Stimulated activated CD4-positive, alpha-beta T cell treated with anti-CD3 and anti-CD28 coated beads, Interleukin-12 subunit alpha, Interleukin-12 subunit beta, amount 100 ng/mL, for 48 hours (primary cell): ENCODE results near the gene SCN2B.
A peak's percentile ranks its signal among the peaks of the same experiment; 100 is the strongest.

Experiments used
- DNase-seq, 3 donors: peaks; one replicate each; pipeline ENCODE4 v3.0.0-alpha.2; 2020; ENCODE audit warnings: low read depth in 2 of 3, low spot score in 1 of 3

Gene SCN2B, protein sequence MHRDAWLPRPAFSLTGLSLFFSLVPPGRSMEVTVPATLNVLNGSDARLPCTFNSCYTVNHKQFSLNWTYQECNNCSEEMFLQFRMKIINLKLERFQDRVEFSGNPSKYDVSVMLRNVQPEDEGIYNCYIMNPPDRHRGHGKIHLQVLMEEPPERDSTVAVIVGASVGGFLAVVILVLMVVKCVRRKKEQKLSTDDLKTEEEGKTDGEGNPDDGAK

DNA sequence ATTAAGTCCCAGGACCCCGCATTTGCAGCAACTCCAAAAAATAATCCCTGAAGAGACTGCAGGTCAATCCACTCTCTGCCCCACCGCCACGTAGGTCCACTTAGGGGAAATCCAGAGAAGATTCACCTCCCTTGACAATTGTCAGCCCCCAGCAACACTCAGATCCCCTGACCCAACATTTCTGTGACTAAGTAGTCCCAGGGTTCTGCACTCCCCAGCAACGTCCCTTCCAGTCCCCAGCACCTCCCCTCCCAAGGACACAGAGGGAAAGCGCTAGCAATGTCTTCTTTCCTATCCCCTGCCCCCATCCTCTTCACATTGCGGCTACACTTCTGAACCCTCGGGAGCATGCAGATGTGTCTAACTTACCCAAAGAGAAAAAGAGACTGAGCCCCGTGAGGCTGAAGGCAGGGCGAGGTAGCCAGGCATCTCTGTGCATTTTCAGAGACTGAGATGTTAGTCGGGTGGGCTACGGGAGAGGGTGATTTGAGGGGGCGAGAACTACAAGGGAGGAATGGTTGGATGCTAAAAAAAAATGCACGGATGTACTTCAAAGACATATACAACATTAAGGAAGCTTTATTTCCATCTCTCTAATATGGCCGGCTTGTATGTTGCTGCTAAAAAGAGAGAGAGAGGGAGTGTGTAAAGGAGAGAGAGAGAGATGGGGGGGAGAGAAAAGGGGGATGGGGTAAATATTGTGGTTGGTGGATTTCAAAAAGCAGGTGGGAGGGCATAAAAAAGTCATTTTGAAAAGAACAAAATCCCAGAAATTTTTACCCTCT lies at the start of gene SCN2B:
SCN2B (minus strand) TSS at position 647 of the 785 bp plus-strand sequence; CDS start at position 439, 208 bp downstream.
- DNase-seq: no peak

DNA sequence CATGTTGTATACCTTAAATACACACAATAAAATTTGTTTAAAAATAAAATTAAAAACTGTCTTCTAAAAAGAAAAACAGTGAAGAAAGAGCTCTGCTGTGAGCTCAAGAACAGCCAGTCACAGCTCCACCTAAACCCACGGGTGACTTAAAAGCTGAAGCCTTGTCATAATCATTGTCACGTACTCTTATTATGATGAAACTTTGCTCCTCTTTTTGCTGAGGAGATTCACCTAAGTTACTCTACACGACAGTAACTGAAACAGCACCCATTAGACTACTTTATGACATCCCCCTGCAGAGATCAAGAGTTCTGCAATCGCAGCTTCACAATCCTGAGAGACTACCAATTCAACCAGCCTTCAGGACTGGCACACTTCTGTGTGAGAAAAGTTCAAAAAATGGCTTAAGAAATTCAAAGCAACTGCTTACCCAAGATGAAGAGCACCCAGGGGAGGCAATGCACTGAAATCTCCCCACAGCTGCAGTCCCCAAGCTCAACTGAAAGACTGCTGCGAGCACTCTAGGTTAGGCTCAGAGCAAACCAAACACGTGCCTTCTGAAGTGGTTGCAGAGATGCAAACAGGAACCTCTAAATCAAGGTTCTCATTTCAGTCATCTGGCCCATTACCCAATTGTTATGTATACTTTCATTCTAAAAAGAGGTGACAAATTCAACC lies 48.2 kb upstream of the SCN2B start, which contains the start of gene JAML:
JAML (minus strand) TSS at position 501 of the 678 bp plus-strand sequence. CDS start 10,145 bp downstream, outside the sequence.
- DNase-seq: peak in 2 of 3 donors; percentile 40 to 53

DNA sequence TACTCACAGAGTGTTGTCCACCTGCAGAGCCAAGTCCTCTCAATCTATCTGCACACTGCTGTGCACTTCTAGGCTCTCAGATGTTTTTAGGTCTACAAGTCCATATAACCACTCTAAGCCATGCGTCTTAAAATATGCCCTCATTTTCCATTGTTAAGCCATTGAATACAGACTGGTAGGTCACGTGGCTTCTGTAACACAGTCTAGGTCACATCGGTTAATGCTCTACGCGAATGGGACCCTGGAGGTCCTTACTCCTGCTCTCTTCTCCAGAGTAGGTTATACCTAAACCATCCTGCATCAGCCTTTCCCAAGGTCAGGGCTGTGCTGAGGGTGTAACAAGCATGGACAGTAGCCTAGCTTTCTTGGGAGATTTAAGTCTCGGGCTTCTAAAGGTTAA lies 47.6 kb upstream of the SCN2B start:
- DNase-seq: no peak

DNA sequence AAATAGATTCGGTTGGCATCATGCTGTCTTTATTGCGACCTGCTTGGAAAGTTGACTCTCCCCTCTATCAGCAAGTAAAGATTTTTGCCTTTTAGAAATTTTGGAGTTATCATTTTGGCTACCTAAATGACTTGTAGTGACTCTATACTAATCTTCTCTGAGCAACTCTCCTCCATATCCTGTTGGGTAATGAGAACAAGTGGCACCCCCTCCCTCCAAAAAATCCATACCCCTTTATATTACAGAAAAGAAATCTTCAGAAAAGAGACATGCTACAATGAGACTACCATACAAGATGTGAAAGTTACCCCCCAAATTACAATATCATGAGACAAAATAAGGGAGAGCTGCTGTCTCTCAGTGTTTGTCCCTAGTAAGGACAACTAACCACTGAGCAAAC lies 47.1 kb upstream of the SCN2B start:
- no peak for DNase-seq

DNA sequence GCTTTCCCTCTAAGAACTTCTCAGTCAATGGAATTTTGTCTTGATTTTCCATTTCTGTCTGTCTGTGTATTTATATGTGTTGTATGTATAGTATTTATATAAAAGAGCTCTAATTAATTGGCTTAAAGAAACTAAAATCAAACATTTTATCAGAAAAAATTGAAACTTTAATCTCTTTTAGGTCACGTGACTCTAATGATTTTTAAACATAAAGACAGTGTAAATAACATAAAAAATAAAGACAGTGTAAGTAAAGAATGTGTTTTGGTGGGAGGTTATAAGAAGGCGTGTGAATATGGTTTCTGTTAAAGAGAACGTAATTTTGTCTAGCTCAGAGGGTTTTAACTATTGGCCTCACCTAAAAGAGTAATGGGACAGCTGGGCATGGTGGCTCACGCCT lies 46.0 kb upstream of the SCN2B start:
- no peak for DNase-seq

DNA sequence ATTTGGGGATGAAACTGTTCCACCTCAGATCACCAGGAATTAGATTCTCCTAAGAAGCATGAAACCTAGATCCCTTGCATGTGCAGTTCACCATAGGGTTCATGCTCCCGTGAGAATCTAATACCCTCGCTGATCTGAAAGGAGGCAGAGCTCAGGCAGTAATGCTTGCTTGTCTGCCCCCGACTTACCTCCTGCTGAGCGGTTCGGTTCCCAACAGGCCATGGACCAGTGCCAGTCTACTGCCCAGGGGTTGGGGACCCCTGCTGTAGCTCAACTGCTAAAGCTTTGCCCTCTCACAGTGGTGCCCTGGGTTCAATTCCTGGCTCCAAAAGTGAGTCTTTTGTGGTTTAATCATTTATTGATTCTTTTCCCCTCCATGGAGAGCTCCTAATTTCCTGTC lies 45.0 kb upstream of the SCN2B start:
- DNase-seq: no peak

DNA sequence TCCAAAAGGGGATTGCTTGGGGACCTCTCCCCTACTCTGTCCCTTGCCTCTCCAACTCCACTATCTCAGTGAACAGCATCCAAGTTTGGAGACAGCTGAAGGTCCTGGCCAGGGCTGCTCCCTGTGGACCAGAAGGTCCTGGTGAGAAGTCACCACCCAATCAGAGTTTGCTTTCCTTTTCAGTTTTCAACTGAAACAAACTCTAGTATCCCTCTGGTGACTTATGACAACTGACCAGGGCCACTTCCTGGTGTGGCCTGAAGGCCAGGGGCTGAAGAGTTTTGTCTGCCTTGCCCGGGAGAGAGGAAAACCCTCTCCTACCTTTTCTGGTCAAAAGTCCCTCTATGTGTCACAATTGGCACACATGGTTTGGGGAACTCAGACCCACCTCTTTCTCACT lies 43.3 kb upstream of the SCN2B start:
- DNase-seq: no peak

DNA sequence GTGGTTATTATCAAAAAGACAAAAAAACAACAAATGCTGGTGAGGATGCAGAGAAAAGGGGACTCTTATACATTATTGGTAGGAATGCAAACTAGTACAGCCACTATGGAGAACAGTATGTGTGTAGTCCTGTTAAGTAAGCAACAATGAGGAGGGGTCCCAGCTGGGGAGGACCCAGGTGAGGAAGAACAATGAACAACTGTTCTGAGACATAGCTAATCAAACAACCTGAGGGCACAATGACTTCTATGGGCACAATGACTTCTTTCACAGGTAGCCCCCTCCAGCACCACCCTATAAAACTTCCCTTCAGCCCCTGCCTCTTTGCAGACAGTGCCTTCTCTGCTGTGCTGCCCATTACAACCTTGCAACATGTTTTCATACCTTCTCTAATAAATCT lies 42.8 kb upstream of the SCN2B start:
- DNase-seq: no peak

DNA sequence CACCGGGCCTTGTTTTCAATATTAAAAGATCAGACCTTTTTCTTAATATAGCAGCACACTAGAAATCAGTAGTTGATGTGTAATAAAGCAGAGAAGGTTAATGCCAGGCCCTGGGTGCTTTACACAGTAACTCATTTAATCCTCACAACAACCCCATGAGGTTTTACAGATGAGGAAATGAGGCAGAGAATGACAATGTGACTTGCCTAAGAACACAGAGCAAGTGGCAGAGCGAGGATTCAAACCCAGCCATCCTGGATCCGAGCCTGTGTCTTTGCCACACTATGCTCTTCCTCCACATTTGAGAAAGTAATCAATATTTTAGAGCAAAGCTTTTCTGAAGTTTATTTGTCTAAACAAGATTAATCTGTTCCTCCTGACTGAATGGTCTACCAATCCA lies 41.1 kb upstream of the SCN2B start:
- no peak for DNase-seq

DNA sequence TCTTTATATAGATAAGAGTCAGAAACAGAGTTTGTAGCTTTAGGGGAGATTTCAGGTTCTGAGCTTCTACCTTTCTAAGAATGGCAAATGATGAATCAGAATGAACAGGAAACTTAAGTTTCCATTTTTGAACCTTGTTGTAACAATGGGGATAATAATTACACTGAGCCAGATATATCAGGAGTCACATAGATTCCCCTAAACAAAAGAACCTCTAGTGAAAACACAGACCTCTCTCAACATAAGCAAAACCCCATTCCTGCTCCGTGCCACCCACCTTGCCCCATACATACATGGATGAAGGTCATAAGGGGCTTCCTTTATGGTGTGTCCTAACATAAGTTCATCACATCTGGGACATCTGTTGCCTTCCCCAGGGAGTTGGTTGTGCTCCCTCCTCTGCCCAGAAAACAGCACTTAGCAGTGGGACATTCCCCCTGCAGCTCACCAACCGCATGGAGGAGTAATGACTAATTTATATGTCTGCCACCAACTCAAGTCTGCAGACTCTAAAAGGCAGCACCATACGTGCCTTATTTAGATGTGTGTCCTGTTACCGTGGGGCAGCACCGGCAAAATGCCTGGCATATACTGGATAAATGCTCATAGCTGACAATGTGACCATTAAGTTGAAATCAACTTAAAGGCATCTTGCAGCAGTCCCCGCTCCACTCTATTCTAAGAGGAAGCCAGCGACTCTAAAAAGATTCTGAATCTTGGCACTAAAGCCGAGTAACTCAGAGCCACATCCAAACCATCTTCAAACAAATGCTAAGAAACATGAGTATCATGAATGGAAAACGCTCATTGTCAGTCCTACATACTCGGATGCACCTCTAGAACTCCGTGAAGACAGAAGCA lies 40.4 kb upstream of the SCN2B start:
- DNase-seq: peak in 2 of 3 donors; percentile 39 to 52

DNA sequence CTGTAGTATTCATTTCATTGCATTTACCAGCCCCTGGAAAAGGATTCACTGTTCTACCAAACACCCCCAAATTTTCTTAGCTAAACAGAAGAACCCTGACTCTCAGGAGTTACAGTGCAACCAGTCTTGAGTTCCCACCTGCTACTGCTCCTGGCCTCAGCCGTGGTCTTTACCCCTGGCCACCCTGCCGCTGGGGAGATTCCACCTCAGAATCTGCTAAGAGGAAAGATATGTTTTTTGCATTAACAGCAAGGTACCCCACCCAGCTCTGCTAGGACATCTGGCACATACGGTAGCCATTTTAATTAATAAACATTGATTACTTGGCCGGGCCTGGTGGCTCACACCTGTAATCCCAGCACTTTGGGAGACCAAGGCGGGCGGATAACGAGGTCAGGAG lies 39.3 kb upstream of the SCN2B start:
- no peak for DNase-seq

DNA sequence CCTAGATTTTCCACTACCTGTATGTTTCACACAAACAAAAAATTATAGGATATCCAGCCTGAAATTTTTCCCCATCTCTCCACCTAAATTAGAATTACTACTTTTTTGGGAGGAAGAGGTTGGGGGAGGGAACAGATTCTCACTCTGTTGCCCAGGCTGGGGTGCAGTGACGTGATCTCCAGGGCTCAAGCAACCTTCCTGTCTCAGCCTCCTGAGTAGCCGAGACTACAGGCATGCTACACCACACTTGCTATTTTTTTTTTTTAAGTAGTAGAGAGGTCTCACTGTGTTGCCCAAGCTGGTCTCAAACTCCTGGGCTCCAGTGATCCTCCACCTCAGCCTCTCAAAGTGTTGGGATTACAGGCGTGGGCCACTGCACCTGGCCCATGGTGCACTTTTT lies 38.8 kb upstream of the SCN2B start:
- DNase-seq: no peak

DNA sequence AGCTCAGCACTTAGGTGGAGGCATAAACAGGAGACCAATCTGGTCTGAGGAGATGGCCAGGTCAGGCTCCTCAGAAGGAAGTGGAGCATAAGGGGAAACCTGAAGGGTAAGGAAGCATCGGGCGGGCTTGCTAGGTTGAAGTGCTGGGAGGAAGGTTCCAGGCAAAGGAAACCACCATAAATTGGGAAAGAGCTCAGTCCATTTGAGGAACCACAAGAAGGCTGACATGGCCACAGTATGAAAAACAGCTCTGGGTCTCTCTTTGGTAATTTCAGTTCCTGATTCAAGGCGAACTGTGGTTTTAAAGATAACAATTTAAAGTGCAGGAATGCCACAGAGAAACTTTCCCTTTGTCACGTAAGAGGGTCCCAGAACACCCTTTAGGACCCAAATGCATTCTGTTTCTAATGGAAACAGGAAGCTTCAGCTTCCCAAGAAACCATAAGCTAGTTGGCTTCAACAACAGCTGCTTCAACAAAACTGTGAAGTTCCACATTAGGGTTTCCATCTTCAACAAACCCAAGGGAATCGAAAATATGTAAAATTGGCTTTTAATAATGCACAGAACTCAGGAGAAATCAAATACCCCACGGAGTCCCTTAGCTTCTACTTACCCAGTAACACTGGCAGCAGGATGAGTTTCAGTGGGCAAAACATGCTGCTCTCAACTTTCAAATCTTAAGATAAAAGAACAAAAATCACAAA lies 37.9 kb upstream of the SCN2B start:
- DNase-seq: no peak

DNA sequence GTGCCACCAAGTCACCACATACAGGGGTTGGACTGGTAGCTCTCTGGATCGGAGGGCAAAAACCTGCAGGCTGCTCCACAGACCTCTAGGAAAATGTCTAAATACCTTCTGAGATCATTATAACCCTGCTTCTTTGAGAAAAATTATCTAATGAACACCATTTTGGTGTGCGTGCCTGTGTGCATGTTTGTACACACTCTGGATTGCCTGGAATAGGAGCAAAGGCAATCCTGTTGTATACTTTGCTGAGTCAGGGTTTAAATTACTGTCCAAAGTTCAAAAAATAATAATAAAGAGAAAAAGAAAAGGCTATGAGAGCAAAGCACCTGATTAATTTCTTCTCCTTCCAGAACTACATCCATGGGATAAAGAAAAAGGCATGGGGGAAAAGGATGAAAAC lies 37.3 kb upstream of the SCN2B start:
- DNase-seq: no peak

DNA sequence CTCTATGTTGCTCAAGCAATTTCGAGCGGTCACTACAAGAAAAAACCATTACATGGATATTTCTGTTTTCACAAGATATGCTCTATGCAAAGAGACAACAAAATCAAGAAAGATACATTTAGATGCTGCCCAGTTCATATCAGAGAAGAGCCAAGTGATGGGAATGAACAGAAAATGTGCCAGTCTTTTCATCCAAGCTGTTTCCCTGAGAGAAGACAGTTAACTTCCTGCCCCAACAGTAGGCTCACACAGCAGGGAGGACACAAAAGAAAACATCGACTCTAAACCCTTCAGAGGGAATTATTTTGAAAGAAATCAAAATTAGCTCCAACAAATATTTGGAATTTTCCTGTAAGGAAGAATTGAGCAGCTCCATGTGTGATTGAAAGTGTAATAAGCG lies 36.8 kb upstream of the SCN2B start:
- DNase-seq: no peak

DNA sequence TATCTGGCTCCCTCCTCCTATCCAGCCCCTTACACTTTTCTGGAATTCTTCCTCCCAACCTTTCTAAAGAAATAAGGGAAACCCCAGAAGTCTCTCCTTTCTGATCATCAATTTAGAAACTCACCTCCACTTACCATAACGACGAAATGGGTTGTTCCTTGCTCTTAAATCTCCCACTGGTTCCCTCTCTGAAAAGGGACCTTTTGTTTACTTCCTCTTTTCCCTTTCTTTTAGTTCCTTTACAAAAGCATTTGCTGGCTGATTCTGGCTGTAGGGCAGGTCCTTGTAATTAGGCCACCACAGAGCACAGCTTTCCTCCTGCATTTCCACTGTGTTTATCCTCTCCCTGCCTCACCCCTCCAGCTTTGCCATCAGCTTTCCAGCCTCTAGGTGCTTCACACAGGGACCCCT lies 36.3 kb upstream of the SCN2B start:
- no peak for DNase-seq

DNA sequence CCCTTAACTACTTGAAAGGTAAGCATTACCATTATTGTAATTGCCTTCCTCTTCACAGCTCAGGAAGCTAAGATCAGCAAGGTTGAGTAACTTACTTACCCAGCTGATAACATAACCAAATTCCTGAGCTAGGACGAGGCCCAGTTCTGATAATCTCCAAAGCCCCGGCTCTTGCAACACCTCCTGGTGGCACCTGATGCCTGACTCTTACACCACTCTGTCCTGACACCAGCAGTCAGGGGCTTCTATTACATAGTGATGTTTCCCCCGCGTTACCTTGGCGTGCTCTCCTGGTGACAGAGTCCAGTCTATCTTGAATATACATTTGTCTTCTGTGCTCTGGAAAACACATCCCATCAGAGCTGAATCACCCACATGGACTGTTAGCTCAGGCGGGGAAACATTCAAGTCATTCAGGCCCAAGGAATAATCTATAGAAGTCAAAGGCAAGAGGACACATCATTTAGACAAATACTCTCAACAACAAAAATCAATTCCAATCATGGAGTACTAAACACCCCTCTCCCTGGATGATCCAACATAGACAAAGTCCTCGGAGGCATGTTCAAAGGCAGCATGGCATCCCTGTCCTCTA lies 35.8 kb upstream of the SCN2B start:
- no peak for DNase-seq

DNA sequence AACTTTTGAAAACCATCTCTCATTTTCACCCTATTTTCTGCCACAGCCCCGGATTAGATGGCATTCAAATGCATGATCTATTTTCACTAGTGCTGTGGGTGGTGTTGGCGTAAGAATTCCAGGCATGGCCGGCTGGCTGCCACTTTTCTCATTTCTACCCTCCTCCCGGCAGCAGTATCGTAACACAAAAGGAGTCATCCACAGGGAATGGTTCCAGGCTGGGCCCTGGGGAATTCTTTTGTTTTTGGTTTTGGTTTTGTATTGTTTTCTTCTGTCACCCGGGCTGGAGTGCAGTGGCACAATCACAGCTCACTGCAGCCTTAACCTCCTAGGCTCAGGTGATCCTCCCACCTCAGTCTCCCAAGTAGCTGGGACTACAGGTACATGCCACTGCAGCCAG lies 34.6 kb upstream of the SCN2B start:
- DNase-seq: no peak

DNA sequence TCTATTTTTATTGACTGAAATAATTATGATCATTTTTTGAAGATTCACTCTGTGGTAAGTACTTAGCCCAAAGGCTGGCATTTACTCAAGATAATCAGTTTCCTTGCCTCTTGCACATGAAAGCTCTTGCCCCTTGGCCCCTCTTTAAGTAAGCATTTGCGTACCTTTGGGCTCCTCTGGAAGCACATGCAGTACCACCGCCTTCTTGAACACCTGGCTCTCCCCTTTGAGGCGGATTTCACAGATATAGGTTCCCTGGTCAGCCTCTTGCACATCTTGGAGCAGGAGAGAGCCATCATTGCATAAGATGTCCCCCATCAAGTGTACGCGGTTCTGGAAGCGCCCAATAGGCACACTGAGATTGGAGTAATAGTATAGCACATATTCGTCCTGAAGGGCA lies 33.9 kb upstream of the SCN2B start:
- DNase-seq: no peak

DNA sequence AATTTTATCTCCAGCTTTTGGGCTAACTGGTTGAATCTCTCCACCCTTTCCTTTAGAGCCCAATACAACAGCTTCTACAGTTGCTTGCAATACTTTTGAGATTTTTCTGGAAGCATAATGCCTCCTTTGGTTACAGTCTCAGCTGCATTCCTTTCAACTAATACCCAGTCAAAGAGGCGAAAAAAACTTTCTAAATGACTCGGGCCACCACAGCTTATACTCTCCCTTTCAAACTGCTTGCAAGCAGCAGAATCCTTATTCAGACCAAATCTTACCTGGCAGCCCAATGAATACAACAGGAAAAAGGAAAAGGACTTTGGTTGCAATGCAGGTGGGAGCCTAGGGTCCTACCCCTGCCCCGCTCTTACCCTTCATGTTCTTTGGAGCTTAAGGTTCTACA lies 32.6 kb upstream of the SCN2B start:
- DNase-seq: no peak
